Duodenal mucosa (tissue), 2 donors: Measurements from ENCODE around the gene SYT8.
"Not testable (repeated sequence)": the region's sequence is repeated elsewhere in the genome, so short reads cannot be mapped to it uniquely, and the experiment has no call there.

Experiments
- H3K27ac ChIP-seq: one replicate; pipeline ENCODE4 v1.7.0; 2013; ENCODE audit warnings: low read depth, low read length
- H3K27me3 ChIP-seq, 2 donors: one replicate each; pipeline ENCODE4 v1.7.0; 2013; ENCODE audit warnings: low read length in 2 of 2, control low read depth in 1 of 2; ENCODE audit not compliant: insufficient read depth in 2 of 2, control insufficient read depth in 1 of 2
- H3K36me3 ChIP-seq, 2 donors: one replicate each; pipeline ENCODE4 v1.7.0; 2013; ENCODE audit warnings: low read length in 2 of 2, control low read depth in 1 of 2; ENCODE audit not compliant: insufficient read depth in 2 of 2, control insufficient read depth in 1 of 2
- H3K4me1 ChIP-seq, 2 donors: one replicate each; pipeline ENCODE4 v1.7.0; 2013; ENCODE audit warnings: low read length in 2 of 2, control low read depth in 1 of 2; ENCODE audit not compliant: insufficient read depth in 2 of 2, control insufficient read depth in 1 of 2
- H3K4me3 ChIP-seq, 2 donors: one replicate each; pipeline ENCODE4 v1.7.0; 2013; ENCODE audit warnings: low read length in 2 of 2, low read depth in 1 of 2
- H3K9ac ChIP-seq, 2 donors: one replicate each; pipeline ENCODE4 v1.7.0; 2013; ENCODE audit warnings: low read length in 2 of 2, low read depth in 1 of 2
- H3K9me3 ChIP-seq, 2 donors: one replicate each; pipeline ENCODE4 v1.7.0; 2013; ENCODE audit warnings: low read length in 2 of 2, control low read depth in 1 of 2; ENCODE audit not compliant: control insufficient read depth in 1 of 2

The SYT8 gene

GRCh38 chr11:1880746-1881441, 46.1 kb downstream of the SYT8 start:
- Histone ChIP-seq H3K36me3 (peaks cover 0 to 19% of the 10 kb centered on the region in 2 donors), H3K4me1 (peaks cover 0 to 8% of the 10 kb centered on the region in 2 donors), H3K27ac (peak overlapping the region; percentile 50), H3K27me3 (no peaks in the 10 kb centered on the region), H3K4me3 (no peak overlapping the region), H3K9me3 (no peaks in the 10 kb centered on the region), H3K9ac (no peak overlapping the region)

GRCh38 chr11:1881442-1882264, 46.9 kb downstream of the SYT8 start:
- no peak overlapping the region for H3K27ac ChIP-seq
- H3K4me1 ChIP-seq = peaks cover 0 to 8% of the 10 kb centered on the region in 2 donors
- H3K9ac ChIP-seq = no peak overlapping the region
- H3K36me3 ChIP-seq = peaks cover 0 to 26% of the 10 kb centered on the region in 2 donors
- no peaks in the 10 kb centered on the region for H3K9me3 ChIP-seq
- H3K27me3 ChIP-seq = no peaks in the 10 kb centered on the region
- no peak overlapping the region for H3K4me3 ChIP-seq

GRCh38 chr11:1882265-1883238, 47.8 kb downstream of the SYT8 start:
- H3K36me3 ChIP-seq = peaks cover 0 to 26% of the 10 kb centered on the region in 2 donors
- peaks cover 0 to 6% of the 10 kb centered on the region in 2 donors for H3K4me1 ChIP-seq
- H3K9ac ChIP-seq = no peak overlapping the region
- no peak overlapping the region for H3K4me3 ChIP-seq
- H3K27me3 ChIP-seq = no peaks in the 10 kb centered on the region
- no peaks in the 10 kb centered on the region for H3K9me3 ChIP-seq
- no peak overlapping the region for H3K27ac ChIP-seq

- H3K9ac ChIP-seq = no peak overlapping the region
- no peak overlapping the region for H3K27ac ChIP-seq
- peaks cover 0 to 26% of the 10 kb centered on the region in 2 donors for H3K36me3 ChIP-seq
Observed at GRCh38 chr11:1883346-1884302, 48.8 kb downstream of the SYT8 start.

GRCh38 chr11:1884303-1884700, 49.5 kb downstream of the SYT8 start:
- Histone ChIP-seq H3K27me3 (no peaks in the 10 kb centered on the region), H3K4me3 (no peak overlapping the region), H3K9me3 (no peaks in the 10 kb centered on the region), H3K4me1 (peaks cover 0 to 7% of the 10 kb centered on the region in 2 donors), H3K27ac (no peak overlapping the region), H3K36me3 (peaks cover 0 to 26% of the 10 kb centered on the region in 2 donors), H3K9ac (no peak overlapping the region)

More at GRCh38 chr11:1883346-1884302, 48.8 kb downstream of the SYT8 start:
- Histone ChIP-seq H3K9me3 (no peaks in the 10 kb centered on the region), H3K27me3 (no peaks in the 10 kb centered on the region), H3K4me1 (peaks cover 0 to 4% of the 10 kb centered on the region in 2 donors), H3K4me3 (no peak overlapping the region)

GRCh38 chr11:1886551-1886950, 51.8 kb downstream of the SYT8 start:
- H3K27me3 ChIP-seq, H3K4me1 ChIP-seq, H3K27ac ChIP-seq, H3K9me3 ChIP-seq, H3K9ac ChIP-seq, H3K4me3 ChIP-seq: not testable (repeated sequence)
- peaks cover 0 to 26% of the 10 kb centered on the region in 2 donors for H3K36me3 ChIP-seq
